MM.1S (cell line): ENCODE results near the gene EFHB.
A peak's percentile ranks its signal among the peaks of the same experiment; 100 is the strongest.
"Not testable (repeated sequence)": the region's sequence is repeated elsewhere in the genome, so short reads cannot be mapped to it uniquely, and the experiment has no call there.

Experiments used
- DNase-seq: peaks from one replicate; pipeline ENCODE4 v3.0.0-alpha.2; 2015
- H2AFZ ChIP-seq: fragments of 300-600 bp; sonication (generic); 2 replicates; pipeline ENCODE4 v1.6.0; 2016; ENCODE audit warnings: antibody characterized with exemption, low read length
- H3F3A ChIP-seq: fragments of 300-600 bp; sonication (generic); 2 replicates; pipeline ENCODE4 v1.6.1; 2016; ENCODE audit warnings: mild to moderate bottlenecking, antibody characterized with exemption, low read length, moderate library complexity, mixed read lengths; ENCODE audit not compliant: insufficient read depth
- H3K27ac ChIP-seq: fragments of 300-600 bp; sonication (generic); 2 replicates; pipeline ENCODE4 v1.5.1; 2016; ENCODE audit warnings: mild to moderate bottlenecking, low read length
- H3K27me3 ChIP-seq: fragments of 300-600 bp; sonication (generic); replicated peaks from 2 replicates; pipeline ENCODE4 v1.6.0; 2016; ENCODE audit warnings: low read length; ENCODE audit not compliant: insufficient read depth
- H3K36me3 ChIP-seq: fragments of 300-600 bp; sonication (generic); replicated peaks from 2 replicates; pipeline ENCODE4 v1.6.1; 2016; ENCODE audit warnings: mild to moderate bottlenecking, low read length, mixed read lengths; ENCODE audit not compliant: insufficient read depth
- H3K4me1 ChIP-seq: fragments of 300-600 bp; sonication (generic); 2 replicates; pipeline ENCODE4 v1.6.1; 2016; ENCODE audit warnings: low read length, mixed read lengths
- H3K4me2 ChIP-seq: fragments of 300-600 bp; sonication (generic); 2 replicates; pipeline ENCODE4 v1.6.0; 2016; ENCODE audit warnings: low read depth, low read length
- H3K4me3 ChIP-seq: fragments of 300-600 bp; sonication (generic); 2 replicates; pipeline ENCODE4 v1.5.1; 2016; ENCODE audit warnings: low read length, mixed read lengths
- H3K79me2 ChIP-seq: fragments of 300-600 bp; sonication (generic); 2 replicates; pipeline ENCODE4 v1.6.1; 2016; ENCODE audit warnings: mixed run types, low read length, mixed read lengths
- H3K9ac ChIP-seq: fragments of 300-600 bp; sonication (generic); 2 replicates; pipeline ENCODE4 v1.6.1; 2016; ENCODE audit warnings: low read length, mixed read lengths
- H3K9me2 ChIP-seq: fragments of 300-600 bp; sonication (generic); replicated peaks from 2 replicates; pipeline ENCODE4 v1.6.1; 2016; ENCODE audit warnings: mild to moderate bottlenecking, low read length, mixed read lengths; ENCODE audit not compliant: insufficient read depth
- H3K9me3 ChIP-seq: fragments of 300-600 bp; sonication (generic); replicated peaks from 2 replicates; pipeline ENCODE4 v1.6.1; 2016; ENCODE audit warnings: mild to moderate bottlenecking, low read length, mixed read lengths; ENCODE audit not compliant: insufficient read depth
- H4K20me1 ChIP-seq: fragments of 300-600 bp; sonication (generic); 2 replicates; pipeline ENCODE4 v1.6.1; 2016; ENCODE audit warnings: mild to moderate bottlenecking, low read length, moderate library complexity, mixed read lengths; ENCODE audit not compliant: insufficient read depth
- EZH2 ChIP-seq: fragments of 300-600 bp; sonication (generic); optimal IDR thresholded peaks from 2 replicates; pipeline ENCODE3; 2017; ENCODE audit warnings: low read depth, mild to moderate bottlenecking, antibody characterized with exemption, low read length, mixed read lengths
- EZH2phosphoT487 ChIP-seq: fragments of 300-600 bp; sonication (generic); IDR thresholded peaks from 2 replicates; pipeline ENCODE4 v1.6.1; 2018; ENCODE audit warnings: antibody characterized with exemption, low read length
- TF ChIP-seq, protein P1 (sequence below): fragments of 300-600 bp; sonication (generic); IDR thresholded peaks from 2 replicates; pipeline ENCODE4 v1.5.1; 2016; ENCODE audit warnings: antibody characterized with exemption, low read length, mixed read lengths

The EFHB gene

GRCh38 chr3:19888428-19889152, 45.4 kb downstream of the EFHB start:
- H3K4me3 ChIP-seq: no peak overlapping the region
- H3K4me2 ChIP-seq: no peak overlapping the region
- H3F3A ChIP-seq: no peaks in the 10 kb centered on the region
- H3K9me2 ChIP-seq: no peaks in the 10 kb centered on the region
- no peak overlapping the region for H3K27ac ChIP-seq
- no peaks in the 10 kb centered on the region for H3K4me1 ChIP-seq
- DNase-seq: no peak
- no peak overlapping the region for H3K9ac ChIP-seq
- TF ChIP-seq EZH2phosphoT487 (no peak), EZH2 (no peak)
- TF ChIP-seq, protein P1, sequence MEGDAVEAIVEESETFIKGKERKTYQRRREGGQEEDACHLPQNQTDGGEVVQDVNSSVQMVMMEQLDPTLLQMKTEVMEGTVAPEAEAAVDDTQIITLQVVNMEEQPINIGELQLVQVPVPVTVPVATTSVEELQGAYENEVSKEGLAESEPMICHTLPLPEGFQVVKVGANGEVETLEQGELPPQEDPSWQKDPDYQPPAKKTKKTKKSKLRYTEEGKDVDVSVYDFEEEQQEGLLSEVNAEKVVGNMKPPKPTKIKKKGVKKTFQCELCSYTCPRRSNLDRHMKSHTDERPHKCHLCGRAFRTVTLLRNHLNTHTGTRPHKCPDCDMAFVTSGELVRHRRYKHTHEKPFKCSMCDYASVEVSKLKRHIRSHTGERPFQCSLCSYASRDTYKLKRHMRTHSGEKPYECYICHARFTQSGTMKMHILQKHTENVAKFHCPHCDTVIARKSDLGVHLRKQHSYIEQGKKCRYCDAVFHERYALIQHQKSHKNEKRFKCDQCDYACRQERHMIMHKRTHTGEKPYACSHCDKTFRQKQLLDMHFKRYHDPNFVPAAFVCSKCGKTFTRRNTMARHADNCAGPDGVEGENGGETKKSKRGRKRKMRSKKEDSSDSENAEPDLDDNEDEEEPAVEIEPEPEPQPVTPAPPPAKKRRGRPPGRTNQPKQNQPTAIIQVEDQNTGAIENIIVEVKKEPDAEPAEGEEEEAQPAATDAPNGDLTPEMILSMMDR: no peak
- no peaks in the 10 kb centered on the region for H3K27me3 ChIP-seq
- no peaks in the 10 kb centered on the region for H3K79me2 ChIP-seq
- no peaks in the 10 kb centered on the region for H3K36me3 ChIP-seq
- no peak overlapping the region for H2AFZ ChIP-seq
- H4K20me1 ChIP-seq: no peaks in the 10 kb centered on the region
- no peaks in the 10 kb centered on the region for H3K9me3 ChIP-seq

DNA sequence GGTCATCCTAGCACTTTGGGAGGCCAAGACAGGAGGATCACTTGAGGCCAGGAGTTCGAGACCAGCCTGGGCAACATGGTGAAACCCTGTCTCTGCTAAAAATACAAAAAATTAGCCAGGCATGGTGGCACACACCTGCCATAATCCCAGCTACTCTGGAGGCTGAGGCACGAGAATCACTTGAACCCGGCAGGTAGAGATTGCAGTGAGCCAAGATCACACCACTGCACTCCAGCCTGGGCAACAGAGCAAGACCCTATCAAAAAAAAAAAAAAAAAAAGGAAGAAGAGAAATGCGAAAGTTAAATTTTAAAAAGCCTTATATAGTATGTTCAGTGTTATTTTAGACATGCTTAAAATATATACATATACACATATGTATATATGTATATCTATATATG, 46.9 kb downstream of the EFHB start:
- not testable (repeated sequence) for H4K20me1 ChIP-seq, H3K36me3 ChIP-seq, H3F3A ChIP-seq, H3K79me2 ChIP-seq, H3K27ac ChIP-seq, H3K4me3 ChIP-seq, H3K4me2 ChIP-seq, H3K9me3 ChIP-seq, H3K9ac ChIP-seq, DNase-seq, H3K27me3 ChIP-seq, H2AFZ ChIP-seq, H3K9me2 ChIP-seq, H3K4me1 ChIP-seq

GRCh38 chr3:19886404-19886803, 47.6 kb downstream of the EFHB start:
- H3K36me3 ChIP-seq: no peaks in the 10 kb centered on the region
- H3K9ac ChIP-seq: no peak overlapping the region
- no peaks in the 10 kb centered on the region for H3K4me1 ChIP-seq
- no peaks in the 10 kb centered on the region for H3F3A ChIP-seq
- no peaks in the 10 kb centered on the region for H3K79me2 ChIP-seq
- H3K9me3 ChIP-seq: no peaks in the 10 kb centered on the region
- no peak overlapping the region for H3K27ac ChIP-seq
- no peaks in the 10 kb centered on the region for H3K27me3 ChIP-seq
- no peak overlapping the region for H2AFZ ChIP-seq
- H3K4me3 ChIP-seq: no peak overlapping the region
- no peaks in the 10 kb centered on the region for H3K9me2 ChIP-seq
- H3K4me2 ChIP-seq: no peak overlapping the region
- TF ChIP-seq, protein P1: no peak
- TF ChIP-seq EZH2phosphoT487: no peak
- no peak for TF ChIP-seq EZH2
- no peak for DNase-seq
- no peaks in the 10 kb centered on the region for H4K20me1 ChIP-seq

GRCh38 chr3:19885468-19885867, 48.5 kb downstream of the EFHB start:
- H2AFZ ChIP-seq: no peak overlapping the region
- no peaks in the 10 kb centered on the region for H3F3A ChIP-seq
- H3K4me3 ChIP-seq: no peak overlapping the region
- no peaks in the 10 kb centered on the region for H3K36me3 ChIP-seq
- no peaks in the 10 kb centered on the region for H3K9me3 ChIP-seq
- no peak overlapping the region for H3K4me2 ChIP-seq
- H3K27me3 ChIP-seq: no peaks in the 10 kb centered on the region
- no peaks in the 10 kb centered on the region for H4K20me1 ChIP-seq
- peak; percentile 43 for DNase-seq
- no peaks in the 10 kb centered on the region for H3K9me2 ChIP-seq
- H3K27ac ChIP-seq: no peak overlapping the region
- H3K79me2 ChIP-seq: no peaks in the 10 kb centered on the region
- no peak for TF ChIP-seq EZH2phosphoT487
- TF ChIP-seq, protein P1: peak; percentile 74
- no peak for TF ChIP-seq EZH2
- H3K9ac ChIP-seq: no peak overlapping the region
- H3K4me1 ChIP-seq: no peaks in the 10 kb centered on the region; the same call in 1 of the 2 replicates
